ENCODE measurements around the gene MAST4. TPM values are rescaled to one million over a fixed set of nuclear protein-coding genes. Genes with fewer than 3 reads are reported as not detected.

Gene MAST4
- total and polyA plus RNA-seq, 5 donors: 18.9 to 71.5 (median 52.4) TPM

DNA sequence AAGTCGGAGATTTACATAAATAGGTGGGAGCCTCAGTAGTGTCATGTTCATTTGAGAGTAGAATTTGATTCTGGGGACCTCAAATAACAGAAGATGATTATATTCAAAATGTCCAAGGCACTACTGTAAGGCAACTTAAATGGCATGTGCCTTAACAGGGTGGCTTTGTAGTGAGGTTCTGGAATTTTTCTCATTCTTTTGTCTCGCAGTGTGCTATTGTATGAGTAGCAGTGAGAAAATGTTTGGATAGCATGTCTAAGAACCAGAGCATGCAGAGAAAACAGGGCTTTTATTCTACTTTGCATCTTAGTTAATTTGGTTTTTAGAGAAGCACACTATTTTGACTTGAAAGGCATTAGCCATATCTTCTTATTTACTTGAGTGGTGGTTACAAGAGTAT, 25.0 kb downstream of the MAST4 start:
- intact Hi-C loops (cut with DNase I): no loop called here
- Histone ChIP-seq H3K27ac (ENCODE audit: low read length) (no peak overlapping the region), H3K4me3 (ENCODE audit: low read length) (no peak overlapping the region), H3K27me3 (ENCODE audit: control insufficient read depth, insufficient read depth) (no peaks in the 10 kb centered on the region), H3K4me1 (ENCODE audit: control insufficient read depth, insufficient read depth, low read length) (peaks cover 5% of the 10 kb centered on the region), H3K9me3 (ENCODE audit: control insufficient read depth, low read length) (no peaks in the 10 kb centered on the region)
- DNase-seq (no peak), ATAC-seq (no peak)
- WGBS: 41% methylated on average over 2 of the region's 2 CpGs

DNA sequence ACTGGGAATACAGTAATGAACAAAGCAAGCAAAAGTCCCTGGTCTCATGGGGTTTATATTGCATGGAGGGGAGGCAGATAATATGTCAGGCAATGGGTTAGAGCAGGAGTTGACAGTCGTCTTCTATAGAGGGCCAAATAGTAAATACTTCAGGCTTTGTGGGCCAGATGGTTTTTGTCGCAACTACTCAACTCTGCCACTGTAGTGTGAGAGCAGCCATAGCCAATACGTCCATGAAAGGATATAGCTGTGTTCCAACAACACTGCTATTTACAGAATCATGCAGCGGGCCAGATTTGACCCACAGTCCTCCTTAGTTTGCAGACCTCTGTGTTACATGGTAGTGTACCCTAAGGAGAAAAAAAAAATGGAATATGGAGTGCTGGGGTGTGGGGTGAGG, 25.5 kb downstream of the MAST4 start:
- ATAC-seq (peak in 1 of 2 donors; percentile 26), DNase-seq (no peak)
- Histone ChIP-seq H3K9me3 (ENCODE audit: control insufficient read depth, low read length) (no peaks in the 10 kb centered on the region), H3K27me3 (ENCODE audit: control insufficient read depth, insufficient read depth) (no peaks in the 10 kb centered on the region), H3K27ac (ENCODE audit: low read length) (no peak overlapping the region), H3K4me3 (ENCODE audit: low read length) (no peak overlapping the region), H3K4me1 (ENCODE audit: control insufficient read depth, insufficient read depth, low read length) (peaks cover 5% of the 10 kb centered on the region)
- 71% methylated on average over 4 of the region's 4 CpGs for WGBS
- intact Hi-C loops (cut with DNase I): no loop called here

- intact Hi-C loops (cut with DNase I): no loop called here
- DNase-seq: no peak
- H3K27ac ChIP-seq (ENCODE audit: low read length): no peak overlapping the region
- H3K4me3 ChIP-seq (ENCODE audit: low read length): no peak overlapping the region
- WGBS: 45% methylated on average over 3 of the region's 3 CpGs
- no peaks in the 10 kb centered on the region for H3K27me3 ChIP-seq (ENCODE audit: control insufficient read depth, insufficient read depth)
- no peaks in the 10 kb centered on the region for H3K4me1 ChIP-seq (ENCODE audit: control insufficient read depth, insufficient read depth, low read length)
- ATAC-seq: peak in 1 of 2 donors; percentile 29
- no peaks in the 10 kb centered on the region for H3K9me3 ChIP-seq (ENCODE audit: control insufficient read depth, low read length)
Measured at GRCh38 chr5:66628561-66628960, 32.4 kb downstream of the MAST4 start.

DNA sequence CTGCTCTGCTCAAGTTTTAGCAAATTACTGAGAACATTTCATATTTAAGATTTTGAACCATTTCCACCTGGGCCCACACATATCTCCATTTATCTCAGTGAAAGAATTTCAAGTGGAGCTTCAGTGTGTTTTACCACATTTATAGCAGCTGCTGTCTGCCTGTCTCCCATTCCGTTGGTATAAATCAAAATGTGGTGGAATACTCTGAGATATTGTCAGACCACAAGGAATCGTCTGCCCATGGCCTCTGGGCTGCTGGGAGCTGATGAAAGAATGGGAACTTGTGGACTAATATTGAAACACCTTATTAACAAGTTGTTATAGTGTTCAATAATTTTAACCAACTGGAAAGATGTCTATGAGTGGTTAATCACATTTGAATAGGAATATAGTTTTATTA, 33.3 kb downstream of the MAST4 start:
- H3K4me3 ChIP-seq (ENCODE audit: low read length): no peak overlapping the region
- no peak for DNase-seq
- WGBS: 49% methylated on average over 2 of the region's 2 CpGs
- ATAC-seq: no peak
- H3K4me1 ChIP-seq (ENCODE audit: control insufficient read depth, insufficient read depth, low read length): no peaks in the 10 kb centered on the region
- no peaks in the 10 kb centered on the region for H3K9me3 ChIP-seq (ENCODE audit: control insufficient read depth, low read length)
- intact Hi-C loops (cut with DNase I): no loop called here
- no peaks in the 10 kb centered on the region for H3K27me3 ChIP-seq (ENCODE audit: control insufficient read depth, insufficient read depth)
- H3K27ac ChIP-seq (ENCODE audit: low read length): no peak overlapping the region

- intact Hi-C loops (cut with DNase I): no loop called here
- ATAC-seq: no peak
Measured at GRCh38 chr5:66633754-66634153, 37.6 kb downstream of the MAST4 start.

GRCh38 chr5:66634601-66635000, 38.4 kb downstream of the MAST4 start:
- no peaks in the 10 kb centered on the region for H3K27me3 ChIP-seq (ENCODE audit: control insufficient read depth, insufficient read depth)
- intact Hi-C loops (cut with DNase I): no loop called here
- H3K4me3 ChIP-seq (ENCODE audit: low read length): no peak overlapping the region
- WGBS: 95% methylated on average over 3 of the region's 3 CpGs
- peaks cover 5% of the 10 kb centered on the region for H3K4me1 ChIP-seq (ENCODE audit: control insufficient read depth, insufficient read depth, low read length)
- H3K27ac ChIP-seq (ENCODE audit: low read length): no peak overlapping the region
- DNase-seq (no peak), ATAC-seq (peak in 1 of 2 donors; percentile 31)
- no peaks in the 10 kb centered on the region for H3K9me3 ChIP-seq (ENCODE audit: control insufficient read depth, low read length)

More at GRCh38 chr5:66633754-66634153, 37.6 kb downstream of the MAST4 start:
- no peak for DNase-seq
- Histone ChIP-seq H3K27me3 (ENCODE audit: control insufficient read depth, insufficient read depth) (no peaks in the 10 kb centered on the region), H3K9me3 (ENCODE audit: control insufficient read depth, low read length) (no peaks in the 10 kb centered on the region), H3K27ac (ENCODE audit: low read length) (no peak overlapping the region), H3K4me1 (ENCODE audit: control insufficient read depth, insufficient read depth, low read length) (peaks cover 5% of the 10 kb centered on the region), H3K4me3 (ENCODE audit: low read length) (no peak overlapping the region)
- 88% methylated on average over 3 of the region's 3 CpGs for WGBS

DNA sequence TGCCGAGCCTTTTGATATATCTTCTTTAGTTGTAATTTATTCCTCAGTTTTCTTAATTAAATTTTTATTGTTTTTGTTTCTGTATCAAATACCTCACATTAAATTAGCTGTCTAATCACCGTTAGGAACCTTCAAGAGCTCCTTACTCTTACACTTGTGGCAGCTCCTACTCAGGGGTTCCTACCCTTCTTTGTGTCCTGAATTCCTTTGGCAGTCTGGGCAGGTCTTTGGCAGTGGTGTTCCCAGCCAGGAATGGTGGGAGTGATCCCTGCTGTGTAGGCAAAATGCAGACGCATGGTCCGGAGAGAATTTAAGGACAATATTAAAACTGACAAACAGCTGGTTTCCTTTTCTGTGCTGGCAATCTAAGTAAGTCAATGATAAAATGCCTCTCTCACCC, 41.8 kb downstream of the MAST4 start:
- Histone ChIP-seq H3K4me1 (ENCODE audit: control insufficient read depth, insufficient read depth, low read length) (peaks cover 5% of the 10 kb centered on the region), H3K27ac (ENCODE audit: low read length) (no peak overlapping the region), H3K4me3 (ENCODE audit: low read length) (peak overlapping the region; percentile 20), H3K27me3 (ENCODE audit: control insufficient read depth, insufficient read depth) (no peaks in the 10 kb centered on the region), H3K9me3 (ENCODE audit: control insufficient read depth, low read length) (no peaks in the 10 kb centered on the region)
- 38% methylated on average over 4 of the region's 4 CpGs for WGBS
- ATAC-seq (peak in 1 of 2 donors; percentile 45), DNase-seq (peak in 1 of 3 donors; percentile 42)
- intact Hi-C loops (cut with DNase I): no loop called here

GRCh38 chr5:66639037-66639436, 42.8 kb downstream of the MAST4 start:
- WGBS: 56% methylated on average over 1 of the region's 1 CpG
- Histone ChIP-seq H3K4me3 (ENCODE audit: low read length) (no peak overlapping the region), H3K9me3 (ENCODE audit: control insufficient read depth, low read length) (no peaks in the 10 kb centered on the region), H3K27ac (ENCODE audit: low read length) (no peak overlapping the region), H3K27me3 (ENCODE audit: control insufficient read depth, insufficient read depth) (no peaks in the 10 kb centered on the region), H3K4me1 (ENCODE audit: control insufficient read depth, insufficient read depth, low read length) (peaks cover 5% of the 10 kb centered on the region)
- intact Hi-C loops (cut with DNase I): no loop called here
- ATAC-seq (no peak), DNase-seq (no peak)

DNA sequence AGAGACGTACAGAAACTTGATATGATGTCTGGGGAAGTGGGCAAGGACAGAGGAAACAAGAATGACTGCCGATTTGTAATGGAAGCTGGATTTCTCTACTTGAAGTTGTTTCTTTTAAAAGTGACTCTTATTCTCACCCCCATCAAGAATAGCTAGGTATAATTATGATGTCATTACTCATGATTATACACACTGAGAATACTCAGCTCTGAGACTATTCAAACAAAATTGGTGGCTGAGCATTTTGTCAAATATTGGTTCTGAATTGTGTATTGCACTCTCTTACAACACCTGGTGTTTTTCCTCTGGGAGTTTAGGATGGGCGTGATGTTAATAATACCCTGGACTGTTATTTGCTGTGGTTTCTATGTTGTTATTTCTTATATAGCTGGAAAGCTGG, 46.3 kb downstream of the MAST4 start:
- WGBS: 83% methylated on average over 3 of the region's 3 CpGs
- ATAC-seq: no peak
- peaks cover 5% of the 10 kb centered on the region for H3K4me1 ChIP-seq (ENCODE audit: control insufficient read depth, insufficient read depth, low read length)

DNA sequence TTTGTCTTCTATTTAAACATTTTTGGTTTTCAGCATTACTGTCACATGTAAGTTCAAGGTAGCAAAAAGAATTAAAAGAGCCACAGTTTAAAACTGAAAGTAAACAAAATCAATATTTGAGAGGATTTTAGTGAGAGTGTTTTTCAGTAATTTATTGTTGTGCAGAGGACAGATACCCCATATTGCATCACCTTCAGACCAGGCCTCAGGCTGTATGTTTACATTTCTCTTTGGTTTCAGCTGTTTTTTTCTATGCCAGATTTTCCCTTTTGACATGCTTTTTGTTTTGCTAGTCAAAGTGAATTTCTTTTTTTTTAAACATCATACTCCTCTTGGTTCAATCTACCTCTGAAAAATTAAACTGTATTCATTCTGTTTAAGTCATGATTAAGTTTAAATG, 47.2 kb downstream of the MAST4 start:
- no peak overlapping the region for H3K27ac ChIP-seq (ENCODE audit: low read length)
- intact Hi-C loops (cut with DNase I): no loop called here
- peaks cover 2% of the 10 kb centered on the region for H3K4me1 ChIP-seq (ENCODE audit: control insufficient read depth, insufficient read depth, low read length)
- DNase-seq: no peak
- no peaks in the 10 kb centered on the region for H3K27me3 ChIP-seq (ENCODE audit: control insufficient read depth, insufficient read depth)
- H3K4me3 ChIP-seq (ENCODE audit: low read length): no peak overlapping the region
- ATAC-seq: no peak
- H3K9me3 ChIP-seq (ENCODE audit: control insufficient read depth, low read length): no peaks in the 10 kb centered on the region

More for the DNA sequence above, 46.3 kb downstream of the MAST4 start:
- H3K27ac ChIP-seq (ENCODE audit: low read length): no peak overlapping the region
- H3K27me3 ChIP-seq (ENCODE audit: control insufficient read depth, insufficient read depth): no peaks in the 10 kb centered on the region
- intact Hi-C loops (cut with DNase I): no loop called here
- H3K9me3 ChIP-seq (ENCODE audit: control insufficient read depth, low read length): no peaks in the 10 kb centered on the region
- no peak for DNase-seq
- H3K4me3 ChIP-seq (ENCODE audit: low read length): no peak overlapping the region

- DNase-seq: no peak
- H3K9me3 ChIP-seq (ENCODE audit: control insufficient read depth, low read length): no peaks in the 10 kb centered on the region
- H3K4me3 ChIP-seq (ENCODE audit: low read length): no peak overlapping the region
- H3K27me3 ChIP-seq (ENCODE audit: control insufficient read depth, insufficient read depth): no peaks in the 10 kb centered on the region
- intact Hi-C loops (cut with DNase I): no loop called here
- no peak for ATAC-seq
- H3K4me1 ChIP-seq (ENCODE audit: control insufficient read depth, insufficient read depth, low read length): no peaks in the 10 kb centered on the region
- no peak overlapping the region for H3K27ac ChIP-seq (ENCODE audit: low read length)
Measured at GRCh38 chr5:66644111-66644510, 47.9 kb downstream of the MAST4 start.

GRCh38 chr5:66645039-66645438, 48.8 kb downstream of the MAST4 start:
- Histone ChIP-seq H3K9me3 (ENCODE audit: control insufficient read depth, low read length) (no peaks in the 10 kb centered on the region), H3K4me3 (ENCODE audit: low read length) (no peak overlapping the region), H3K27ac (ENCODE audit: low read length) (no peak overlapping the region), H3K27me3 (ENCODE audit: control insufficient read depth, insufficient read depth) (no peaks in the 10 kb centered on the region), H3K4me1 (ENCODE audit: control insufficient read depth, insufficient read depth, low read length) (no peaks in the 10 kb centered on the region)
- intact Hi-C loops (cut with DNase I): no loop called here
- DNase-seq: no peak
- ATAC-seq: no peak
- WGBS: 70% methylated on average over 3 of the region's 3 CpGs

Data from right cardiac atrium (tissue), 5 donors.